Lower leg skin (tissue), 4 donors: ENCODE data around the gene PTPRT. TPM values are rescaled to one million over a fixed set of nuclear protein-coding genes. Genes with fewer than 3 reads are reported as not detected.
A peak's percentile ranks its signal among the peaks of the same experiment; 100 is the strongest.

Experiments used
- DNase-seq, 2 donors: peaks; one replicate each; pipeline ENCODE4 v3.0.0-alpha.2; 2019; ENCODE audit warnings: low spot score in 2 of 2
- H3K4me3 ChIP-seq: fragments of 200-600 bp; sonication (generic); 2 replicates; pipeline ENCODE4 v1.5.1; 2017; ENCODE audit warnings: mild to moderate bottlenecking, low read depth; ENCODE audit not compliant: poor library complexity, severe bottlenecking
- POLR2A ChIP-seq, 2 donors: fragments of 450-650 bp; IDR thresholded peaks; one replicate each; pipeline ENCODE4 v1.6.1; 2016 to 2017; ENCODE audit warnings: antibody characterized with exemption in 2 of 2, mild to moderate bottlenecking in 1 of 2, moderate library complexity in 1 of 2
- WGBS, 2 donors: methylation state at CpG; one replicate each; pipeline ENCODE4 v1.1.5; 2018; 5-methylcytosine and 5-hydroxymethylcytosine counted together
- intact Hi-C: fragments of 100-400 bp; cut with DNase I; formaldehyde crosslinking; loops from one replicate; pipeline ENCODE4 v1.15.0; 2023; ENCODE audit warnings: low total_unique reads
- total RNA-seq, 4 donors: library from RNA; depleted of rRNA; stranded (reverse); fragments of >200 nt; gene quantifications; one replicate each; pipeline ENCODE4 v1.1.0, GENCODE V29; 2016
- TF ChIP-seq, protein P1 (sequence below), 3 donors: fragments of 450-650 bp; IDR thresholded peaks; one replicate each; pipeline ENCODE4 v1.5.1; 2016; ENCODE audit warnings: antibody characterized with exemption in 3 of 3, mild to moderate bottlenecking in 3 of 3, moderate library complexity in 2 of 3

PTPRT gene
- total RNA-seq, 4 donors from 2014 or later, result 0.34 to 1.4 (median 0.95) TPM

DNA sequence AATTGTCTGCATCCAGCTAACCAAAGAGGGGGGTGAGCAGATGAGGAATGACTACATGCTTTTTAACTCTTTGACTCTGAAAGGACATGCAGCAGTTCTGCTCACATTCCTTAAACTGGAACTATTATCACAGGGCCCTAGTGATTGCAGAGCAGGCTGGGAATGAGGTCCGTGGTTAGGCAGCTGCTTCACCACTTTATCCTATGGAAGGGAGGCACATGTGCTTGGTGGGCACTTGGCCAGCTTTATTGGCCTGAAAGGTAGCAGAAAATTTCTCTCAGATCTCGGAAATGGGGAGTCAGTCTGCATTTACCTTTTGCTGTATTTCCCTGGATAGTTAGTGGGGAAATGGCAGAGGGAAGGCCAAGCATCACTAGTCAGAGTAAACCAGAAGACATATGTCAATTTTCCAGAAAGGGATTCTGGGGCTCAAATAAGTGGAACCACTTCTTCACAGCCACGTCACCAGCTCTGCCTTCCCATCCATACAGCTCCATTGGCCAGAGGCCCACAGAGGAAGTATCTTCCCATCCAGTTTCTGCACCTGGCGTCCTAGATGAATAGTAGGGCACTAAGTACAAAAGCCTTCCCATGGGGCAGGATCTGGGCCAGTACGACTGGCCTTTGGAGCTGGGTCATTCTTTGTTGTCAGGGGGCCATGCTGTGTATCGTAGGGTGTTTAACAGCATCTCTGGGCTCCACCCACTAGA lies 444.8 kb downstream of the PTPRT start:
- WGBS, 2 donors, result 82 to 84% methylated on average over 6 of the region's 6 CpGs
- DNase-seq, result no peak
- intact Hi-C loops, result no loop called here
- no peak for TF ChIP-seq POLR2A (IDR thresholded peaks at IDR 0.05)
- TF ChIP-seq, protein P1, sequence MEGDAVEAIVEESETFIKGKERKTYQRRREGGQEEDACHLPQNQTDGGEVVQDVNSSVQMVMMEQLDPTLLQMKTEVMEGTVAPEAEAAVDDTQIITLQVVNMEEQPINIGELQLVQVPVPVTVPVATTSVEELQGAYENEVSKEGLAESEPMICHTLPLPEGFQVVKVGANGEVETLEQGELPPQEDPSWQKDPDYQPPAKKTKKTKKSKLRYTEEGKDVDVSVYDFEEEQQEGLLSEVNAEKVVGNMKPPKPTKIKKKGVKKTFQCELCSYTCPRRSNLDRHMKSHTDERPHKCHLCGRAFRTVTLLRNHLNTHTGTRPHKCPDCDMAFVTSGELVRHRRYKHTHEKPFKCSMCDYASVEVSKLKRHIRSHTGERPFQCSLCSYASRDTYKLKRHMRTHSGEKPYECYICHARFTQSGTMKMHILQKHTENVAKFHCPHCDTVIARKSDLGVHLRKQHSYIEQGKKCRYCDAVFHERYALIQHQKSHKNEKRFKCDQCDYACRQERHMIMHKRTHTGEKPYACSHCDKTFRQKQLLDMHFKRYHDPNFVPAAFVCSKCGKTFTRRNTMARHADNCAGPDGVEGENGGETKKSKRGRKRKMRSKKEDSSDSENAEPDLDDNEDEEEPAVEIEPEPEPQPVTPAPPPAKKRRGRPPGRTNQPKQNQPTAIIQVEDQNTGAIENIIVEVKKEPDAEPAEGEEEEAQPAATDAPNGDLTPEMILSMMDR (IDR thresholded peaks at IDR 0.05), result no peak
- no peak overlapping the region for H3K4me3 ChIP-seq

DNA sequence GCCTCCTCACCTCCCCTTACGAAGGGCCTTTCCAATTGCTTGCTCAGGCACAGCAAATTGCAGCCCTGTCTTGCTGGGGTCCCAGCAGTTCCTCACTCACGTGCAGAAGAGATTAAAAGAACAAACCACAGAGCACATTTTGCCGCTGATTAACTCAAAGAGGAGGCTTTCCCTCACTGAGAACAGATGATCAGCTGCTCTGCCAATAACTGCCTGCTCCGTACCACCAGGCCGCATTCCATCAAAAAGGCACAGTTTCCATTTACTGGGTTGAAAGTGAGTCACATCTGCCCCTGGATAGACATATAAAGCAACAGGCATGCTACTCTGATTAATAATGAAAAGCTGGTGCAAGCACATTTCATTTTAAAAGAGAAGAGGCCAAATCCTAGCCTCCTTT lies 446.8 kb downstream of the PTPRT start:
- no peak for TF ChIP-seq POLR2A (IDR thresholded peaks at IDR 0.05)
- no peak overlapping the region for H3K4me3 ChIP-seq
- intact Hi-C loops, result no loop called here
- WGBS, 2 donors, result 55 to 71% methylated on average over 5 of the region's 5 CpGs
- no peak for DNase-seq

DNA sequence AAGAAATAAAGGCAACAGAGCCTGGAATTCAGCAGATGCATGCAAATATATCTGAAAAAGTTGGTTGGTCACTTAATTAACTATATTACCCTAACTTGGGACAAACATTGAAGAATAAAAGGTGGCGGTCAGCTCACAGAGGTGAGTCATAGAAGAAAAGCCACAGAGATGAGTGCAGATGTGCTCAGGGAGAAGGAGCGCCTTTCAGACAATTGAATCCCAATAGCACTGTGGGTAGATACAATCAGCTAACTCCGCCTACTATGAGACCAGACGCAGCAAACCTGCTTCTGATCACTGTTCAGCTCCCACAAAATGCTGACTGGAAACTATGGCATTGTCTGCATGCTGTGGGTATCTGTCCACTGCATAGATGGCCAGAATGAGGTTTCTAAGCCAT lies 447.8 kb downstream of the PTPRT start:
- TF ChIP-seq, protein P1 (IDR thresholded peaks at IDR 0.05), result no peak
- TF ChIP-seq POLR2A (IDR thresholded peaks at IDR 0.05), result no peak
- no peak for DNase-seq
- intact Hi-C loops, result no loop called here
- WGBS, 2 donors, result 87 to 93% methylated on average over 4 of the region's 4 CpGs
- H3K4me3 ChIP-seq, result no peak overlapping the region

DNA sequence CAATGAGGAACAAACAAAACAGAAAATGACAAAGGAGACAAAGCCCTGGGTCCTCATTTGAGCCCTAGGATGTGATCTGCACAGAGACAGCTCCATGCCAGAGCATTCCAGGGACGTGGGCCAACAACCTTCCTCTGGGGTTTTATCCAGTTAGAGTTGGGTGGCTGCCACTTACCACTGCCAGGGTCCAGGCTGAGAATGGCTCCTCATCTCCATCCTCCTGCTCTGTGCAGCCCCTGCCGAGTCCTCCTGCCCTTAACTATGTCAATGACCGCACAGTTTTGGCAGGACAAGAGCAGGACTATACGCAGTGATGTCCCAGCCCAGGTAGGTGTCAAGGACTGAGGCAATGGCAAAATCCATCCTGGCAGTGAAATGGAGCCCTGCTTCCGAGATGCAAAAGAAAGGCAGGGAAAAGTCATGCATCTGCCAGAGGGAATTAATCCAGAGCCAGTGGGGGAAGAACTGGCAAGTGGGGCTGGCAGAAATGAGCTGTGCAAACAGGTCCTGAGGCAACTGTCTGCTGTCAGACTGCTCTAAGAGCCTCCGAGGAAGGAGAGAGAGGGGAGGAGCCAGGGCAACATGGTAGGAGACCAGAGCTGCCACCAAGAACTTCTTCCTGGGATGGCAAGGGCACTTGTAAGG lies 449.4 kb downstream of the PTPRT start:
- intact Hi-C loops, result no loop called here
- H3K4me3 ChIP-seq, result no peak overlapping the region
- TF ChIP-seq, protein P1 (IDR thresholded peaks at IDR 0.05), result no peak
- TF ChIP-seq POLR2A (IDR thresholded peaks at IDR 0.05), result no peak
- 27 to 40% methylated on average over 6 of the region's 6 CpGs for WGBS, 2 donors
- peak in 1 of 2 donors; percentile 75 for DNase-seq

DNA sequence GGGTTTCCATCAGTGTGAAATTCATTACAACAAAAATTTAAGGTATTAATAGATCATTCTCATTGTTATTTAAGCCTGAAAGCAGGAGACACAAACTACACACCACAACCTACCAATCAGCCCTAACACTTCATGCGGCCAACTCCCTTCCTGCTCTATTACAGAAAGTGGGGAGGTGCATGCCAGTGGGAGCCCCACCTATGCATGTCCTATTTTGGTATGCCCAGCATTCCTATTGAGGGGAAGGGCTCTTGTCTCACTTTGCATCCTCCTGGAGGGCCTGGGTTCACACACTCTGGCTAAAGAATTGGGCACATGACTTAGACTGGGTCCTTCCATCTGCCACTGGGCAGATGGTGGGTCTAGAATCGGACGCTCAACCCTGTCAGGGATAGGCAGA lies 450.0 kb downstream of the PTPRT start:
- no peak overlapping the region for H3K4me3 ChIP-seq
- 50 to 64% methylated on average over 3 of the region's 3 CpGs for WGBS, 2 donors
- TF ChIP-seq, protein P1 (IDR thresholded peaks at IDR 0.05), result no peak
- no peak for TF ChIP-seq POLR2A (IDR thresholded peaks at IDR 0.05)
- DNase-seq, result no peak
- intact Hi-C loops, result no loop called here

DNA sequence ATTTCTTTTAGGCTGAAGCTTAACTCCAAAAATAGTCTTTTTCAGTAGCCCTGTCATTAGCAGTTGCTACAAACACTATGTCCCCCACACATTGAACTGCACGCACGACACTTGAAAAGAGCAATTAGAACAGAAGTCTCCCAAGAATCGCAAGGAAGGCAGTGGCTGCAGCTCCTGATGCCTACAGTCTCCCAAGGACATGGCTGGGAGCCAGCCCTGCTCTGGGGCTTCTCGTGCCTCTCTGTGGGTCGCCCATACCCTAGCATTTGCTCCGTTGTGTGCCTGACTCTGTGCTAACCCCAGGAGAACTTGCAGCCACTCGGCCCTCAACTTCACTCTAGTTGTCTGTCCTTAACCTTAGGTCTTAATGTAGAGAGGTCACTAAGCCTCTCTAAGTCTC lies 454.2 kb downstream of the PTPRT start:
- intact Hi-C loops, result no loop called here
- 78 to 82% methylated on average over 7 of the region's 7 CpGs for WGBS, 2 donors
- no peak for TF ChIP-seq POLR2A (IDR thresholded peaks at IDR 0.05)
- TF ChIP-seq, protein P1 (IDR thresholded peaks at IDR 0.05), result no peak
- no peak overlapping the region for H3K4me3 ChIP-seq
- DNase-seq, result peak in 1 of 2 donors; percentile 40
